T-cell (primary cell): ENCODE results near the gene FOXN4. TPM values are rescaled to one million over a fixed set of nuclear protein-coding genes. Genes with fewer than 3 reads are reported as not detected.

Experiments used
- ATAC-seq, 4 experiments: fragments of 200-7000 bp in 3 of 4; fragments of 150-1000 bp in 1 of 4; cut with Tn5 transposase; replicated peaks in 1 of 4; 1 replicate in 3 of 4; 2 replicates in 1 of 4; pipeline ENCODE4 v1.10.0; 2021; ENCODE audit warnings: moderate library complexity in 3 of 4, mild to moderate bottlenecking in 2 of 4, moderate number of reproducible peaks in 1 of 4
- CTCF ChIA-PET, 2 donors: fragments of 300-600 bp; sonication (Branson Sonifier 250); formaldehyde crosslinking; loops; one replicate each; lab custom pipeline; 2022; ENCODE audit warnings: antibody characterized with exemption in 2 of 2; lab: Charles Lee
- POLR2A ChIA-PET, 2 donors: fragments of 300-600 bp; sonication (Branson Sonifier 250); formaldehyde crosslinking; loops; one replicate each; lab custom pipeline; 2022; ENCODE audit warnings: antibody characterized with exemption in 2 of 2; lab: Charles Lee
- DNase-seq, 35 experiments: peaks; one replicate each; pipeline versions ENCODE4 v3.0.0 to v3.0.0-alpha.2; 2013 to 2023
- H3K27ac ChIP-seq: one replicate; pipeline ENCODE4 v1.5.1; 2013; ENCODE audit warnings: low read length
- H3K27me3 ChIP-seq, 2 experiments: replicated peaks in 1 of 2; 1 replicate in 1 of 2; 2 replicates in 1 of 2; pipeline versions ENCODE4 v1.6.1 to v1.7.0; 2013; ENCODE audit warnings: low read length in 1 of 2, mixed read lengths in 1 of 2; ENCODE audit not compliant: control insufficient read depth in 2 of 2, insufficient read depth in 2 of 2; ENCODE audit errors: extremely low read depth in 1 of 2
- H3K36me3 ChIP-seq, 2 donors: 1 replicate in 1 of 2; 2 replicates in 1 of 2; pipeline versions ENCODE4 v1.6.1 to v1.7.0; 2013; ENCODE audit warnings: low read length in 1 of 2; ENCODE audit not compliant: control insufficient read depth in 2 of 2, insufficient read depth in 1 of 2; ENCODE audit errors: extremely low read depth in 1 of 2
- H3K4me1 ChIP-seq, 2 experiments: 1 replicate in 1 of 2; 2 replicates in 1 of 2; pipeline versions ENCODE4 v1.6.1 to v1.7.0; 2013; ENCODE audit warnings: low read length in 2 of 2, mixed read lengths in 1 of 2; ENCODE audit not compliant: insufficient read depth in 2 of 2, control insufficient read depth in 1 of 2; ENCODE audit errors: extremely low read depth in 1 of 2
- H3K4me3 ChIP-seq, 2 donors: 1 replicate in 1 of 2; 2 replicates in 1 of 2; pipeline versions ENCODE4 v1.5.1 to v1.7.0; 2013; ENCODE audit warnings: mild to moderate bottlenecking in 2 of 2, low read length in 1 of 2, moderate library complexity in 1 of 2; ENCODE audit not compliant: control insufficient read depth in 1 of 2; ENCODE audit errors: extremely low read depth in 1 of 2
- H3K9me3 ChIP-seq: 2 replicates; pipeline ENCODE4 v1.7.0; 2013
- H3K27ac Mint-ChIP-seq, 2 donors: one replicate each; pipeline ENCODE4 v1.8.0; 2020 to 2021; ENCODE audit warnings: mild to moderate bottlenecking in 2 of 2, mixed read lengths in 2 of 2
- H3K27me3 Mint-ChIP-seq, 2 donors: one replicate each; pipeline ENCODE4 v1.8.0; 2021 to 2022; ENCODE audit warnings: mixed read lengths in 2 of 2
- H3K36me3 Mint-ChIP-seq: one replicate; pipeline ENCODE4 v1.8.0; 2021; ENCODE audit warnings: mixed read lengths
- H3K4me1 Mint-ChIP-seq, 3 donors: one replicate each; pipeline ENCODE4 v1.8.0; 2020 to 2022; ENCODE audit warnings: mixed read lengths in 3 of 3, mild to moderate bottlenecking in 1 of 3
- H3K4me3 Mint-ChIP-seq, 3 donors: one replicate each; pipeline ENCODE4 v1.8.0; 2020 to 2022; ENCODE audit warnings: mild to moderate bottlenecking in 3 of 3, mixed read lengths in 3 of 3, moderate library complexity in 3 of 3
- H3K9me3 Mint-ChIP-seq, 3 donors: one replicate each; pipeline ENCODE4 v1.8.0; 2020 to 2022; ENCODE audit warnings: mixed read lengths in 3 of 3
- WGBS: methylation state at CpG from one replicate; pipeline ENCODE4 v1.1.5; 2013; ENCODE audit warnings: missing lambda C conversion rate; ENCODE audit not compliant: insufficient coverage; 5-methylcytosine and 5-hydroxymethylcytosine counted together
- total RNA-seq, 35 experiments: library from RNA in 6 of 35; stranded (reverse) in 6 of 35; fragments of 120-200 nt in 1 of 35; gene quantifications; one replicate each; pipeline versions ENCODE4 v1.2.1 to v1.2.4 and lab custom pipeline; 2013 to 2026

FOXN4 gene
- total RNA-seq, 5 donors from 2014 or later (not counting 1 experiment from before 2014, with no cell fraction given), result not detected

DNA sequence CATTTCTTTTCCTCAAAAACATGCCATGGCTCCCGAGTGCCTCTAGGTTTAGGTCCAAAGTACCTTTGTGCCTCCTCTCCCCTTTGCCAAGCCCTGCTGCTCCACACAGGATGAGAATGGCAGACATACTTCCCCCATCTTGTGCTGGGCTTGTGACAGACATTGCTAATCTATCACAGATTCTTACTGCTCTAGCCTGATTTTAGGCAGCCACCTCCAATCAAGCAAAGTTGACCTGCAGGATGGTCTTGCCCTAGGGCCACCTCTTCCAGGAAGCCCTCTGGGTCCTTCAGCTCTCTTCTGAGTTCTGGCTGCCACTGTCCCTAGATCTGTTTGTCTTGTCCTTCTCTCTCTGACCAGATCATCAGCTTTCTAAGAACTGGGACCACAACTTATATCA lies 20.5 kb downstream of the FOXN4 start:
- ATAC-seq, result no peak
- no peaks in the 10 kb centered on the region for H3K36me3 Mint-ChIP-seq
- H3K4me1 Mint-ChIP-seq, result no peaks in the 10 kb centered on the region
- 100% methylated on average over 1 of the region's 1 CpG for WGBS
- H3K4me3 Mint-ChIP-seq, result no peak overlapping the region
- H3K4me1 ChIP-seq, result no peaks in the 10 kb centered on the region
- ChIA-PET CTCF (no interaction called here), POLR2A (no interaction called here)
- no peak overlapping the region for H3K27ac Mint-ChIP-seq
- H3K4me3 ChIP-seq, result no peak overlapping the region
- peaks cover 2 to 32% of the 10 kb centered on the region in 2 experiments for H3K27me3 ChIP-seq
- no peak for DNase-seq
- H3K36me3 ChIP-seq, result no peaks in the 10 kb centered on the region
- H3K27me3 Mint-ChIP-seq, result peaks cover 20 to 27% of the 10 kb centered on the region in 2 donors
- no peak overlapping the region for H3K27ac ChIP-seq
- peaks cover 0 to 6% (median 0%) of the 10 kb centered on the region in 3 donors for H3K9me3 Mint-ChIP-seq
- H3K9me3 ChIP-seq, result no peaks in the 10 kb centered on the region

GRCh38 chr12:109287811-109288469 lies 21.1 kb downstream of the FOXN4 start:
- DNase-seq (no peak), ATAC-seq (no peak)
- Histone ChIP-seq H3K9me3 (no peaks in the 10 kb centered on the region), H3K27me3 (peaks cover 2 to 27% of the 10 kb centered on the region in 2 experiments), H3K4me1 (no peaks in the 10 kb centered on the region), H3K27ac (no peak overlapping the region), H3K4me3 (no peak overlapping the region), H3K36me3 (no peaks in the 10 kb centered on the region)
- Mint-ChIP-seq H3K27ac (no peak overlapping the region), H3K4me1 (no peaks in the 10 kb centered on the region), H3K4me3 (no peak overlapping the region), H3K27me3 (peaks cover 15 to 21% of the 10 kb centered on the region in 2 donors), H3K9me3 (peaks cover 0 to 6% (median 0%) of the 10 kb centered on the region in 3 donors), H3K36me3 (no peaks in the 10 kb centered on the region)
- CTCF ChIA-PET, result no interaction called here
- POLR2A ChIA-PET, result no interaction called here
- 75% methylated on average over 13 of the region's 16 CpGs for WGBS

DNA sequence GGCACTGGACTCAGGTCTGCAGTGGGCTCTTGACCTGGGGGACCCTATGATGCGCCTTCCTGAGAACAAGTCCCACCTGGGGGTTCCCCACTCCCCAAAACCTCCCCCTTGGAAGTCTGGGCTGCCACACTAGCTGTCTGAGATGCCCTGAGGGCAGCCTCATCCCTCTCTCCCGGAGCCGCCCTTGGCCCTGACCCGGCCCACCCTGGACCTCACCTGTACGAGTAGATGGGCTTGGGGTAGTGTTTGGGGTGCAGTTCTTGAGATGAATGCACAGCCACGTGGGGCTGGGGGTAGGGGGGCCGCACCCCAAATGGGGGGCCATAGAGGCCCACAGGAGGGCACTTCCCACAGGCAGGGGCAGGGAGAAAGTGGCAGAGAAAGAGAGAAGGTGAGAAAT lies 21.9 kb downstream of the FOXN4 start:
- Mint-ChIP-seq H3K36me3 (no peaks in the 10 kb centered on the region), H3K27ac (no peak overlapping the region), H3K4me3 (no peak overlapping the region), H3K27me3 (peaks cover 8 to 19% of the 10 kb centered on the region in 2 donors), H3K9me3 (peaks cover 0 to 6% (median 0%) of the 10 kb centered on the region in 3 donors), H3K4me1 (no peaks in the 10 kb centered on the region)
- H3K27me3 ChIP-seq, result peaks cover 2 to 20% of the 10 kb centered on the region in 2 experiments
- ChIA-PET CTCF (no interaction called here), POLR2A (no interaction called here)
- H3K9me3 ChIP-seq, result no peaks in the 10 kb centered on the region
- no peaks in the 10 kb centered on the region for H3K4me1 ChIP-seq
- DNase-seq (no peak), ATAC-seq (no peak)
- WGBS, result 43% methylated on average over 1 of the region's 7 CpGs
- H3K4me3 ChIP-seq, result no peak overlapping the region
- no peaks in the 10 kb centered on the region for H3K36me3 ChIP-seq
- no peak overlapping the region for H3K27ac ChIP-seq

GRCh38 chr12:109286652-109287051 lies 22.4 kb downstream of the FOXN4 start:
- no peak overlapping the region for H3K27ac ChIP-seq
- peaks cover 2 to 15% of the 10 kb centered on the region in 2 experiments for H3K27me3 ChIP-seq
- no peak overlapping the region for H3K4me3 ChIP-seq
- CTCF ChIA-PET, result no interaction called here
- H3K36me3 Mint-ChIP-seq, result no peaks in the 10 kb centered on the region
- H3K36me3 ChIP-seq, result no peaks in the 10 kb centered on the region
- peaks cover 6 to 19% of the 10 kb centered on the region in 2 donors for H3K27me3 Mint-ChIP-seq
- no peaks in the 10 kb centered on the region for H3K4me1 Mint-ChIP-seq
- no peak overlapping the region for H3K4me3 Mint-ChIP-seq
- H3K9me3 Mint-ChIP-seq, result peaks cover 0 to 6% (median 0%) of the 10 kb centered on the region in 3 donors
- H3K27ac Mint-ChIP-seq, result no peak overlapping the region
- no peaks in the 10 kb centered on the region for H3K9me3 ChIP-seq
- DNase-seq (no peak), ATAC-seq (no peak)
- POLR2A ChIA-PET, result no interaction called here
- WGBS, result 75% methylated on average over 4 of the region's 4 CpGs
- H3K4me1 ChIP-seq, result no peaks in the 10 kb centered on the region

DNA sequence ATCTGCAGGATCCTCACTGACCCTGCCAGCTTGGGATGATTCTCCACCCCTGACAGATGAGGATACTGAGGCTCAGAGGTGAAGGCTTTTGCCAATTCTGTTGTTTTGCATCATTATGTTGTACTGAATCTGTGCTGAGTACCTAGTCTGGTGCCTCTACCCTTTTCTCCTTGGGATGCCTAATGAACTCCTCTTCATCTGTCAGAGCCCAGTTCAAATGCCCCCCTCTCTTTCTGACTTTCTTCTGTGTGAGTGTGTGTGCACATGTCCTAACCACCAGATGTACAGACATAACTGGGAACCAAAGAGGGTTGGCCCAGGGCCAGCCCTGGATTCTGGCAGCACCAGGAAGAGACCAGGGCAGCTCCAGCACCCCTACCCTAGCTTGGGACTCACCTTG lies 22.8 kb downstream of the FOXN4 start:
- Mint-ChIP-seq H3K27ac (no peak overlapping the region), H3K36me3 (no peaks in the 10 kb centered on the region), H3K4me3 (no peak overlapping the region), H3K27me3 (peaks cover 3 to 19% of the 10 kb centered on the region in 2 donors), H3K4me1 (no peaks in the 10 kb centered on the region), H3K9me3 (peaks cover 0 to 6% (median 0%) of the 10 kb centered on the region in 3 donors)
- Histone ChIP-seq H3K27me3 (peaks cover 2 to 11% of the 10 kb centered on the region in 2 experiments), H3K27ac (no peak overlapping the region), H3K4me3 (no peak overlapping the region), H3K4me1 (no peaks in the 10 kb centered on the region), H3K36me3 (no peaks in the 10 kb centered on the region), H3K9me3 (no peaks in the 10 kb centered on the region)
- ChIA-PET POLR2A (no interaction called here), CTCF (no interaction called here)
- DNase-seq, result no peak
- ATAC-seq, result no peak

- ChIA-PET CTCF (no interaction called here), POLR2A (no interaction called here)
- Mint-ChIP-seq H3K27ac (no peak overlapping the region), H3K27me3 (peaks cover 2 to 17% of the 10 kb centered on the region in 2 donors), H3K4me3 (no peak overlapping the region), H3K9me3 (peaks cover 0 to 6% (median 0%) of the 10 kb centered on the region in 3 donors), H3K36me3 (no peaks in the 10 kb centered on the region), H3K4me1 (no peaks in the 10 kb centered on the region)
- H3K4me3 ChIP-seq, result no peak overlapping the region
- no peaks in the 10 kb centered on the region for H3K9me3 ChIP-seq
- ATAC-seq (no peak), DNase-seq (no peak)
- no peaks in the 10 kb centered on the region for H3K36me3 ChIP-seq
- H3K4me1 ChIP-seq, result no peaks in the 10 kb centered on the region
- peaks cover 0 to 8% of the 10 kb centered on the region in 2 experiments for H3K27me3 ChIP-seq
- 92% methylated on average over 17 of the region's 20 CpGs for WGBS
- H3K27ac ChIP-seq, result no peak overlapping the region
Measured at GRCh38 chr12:109284392-109284791, 24.7 kb downstream of the FOXN4 start.
